ENCODE measurements around the gene FABP1.

The FABP1 gene

GRCh38 chr2:88127888-88128653 is at the start of gene FABP1:
TSS of gene FABP1 (minus strand) at chr2:88128062. CDS start at chr2:88128017, 45 bp downstream.
- no peak for DNase-seq

DNA sequence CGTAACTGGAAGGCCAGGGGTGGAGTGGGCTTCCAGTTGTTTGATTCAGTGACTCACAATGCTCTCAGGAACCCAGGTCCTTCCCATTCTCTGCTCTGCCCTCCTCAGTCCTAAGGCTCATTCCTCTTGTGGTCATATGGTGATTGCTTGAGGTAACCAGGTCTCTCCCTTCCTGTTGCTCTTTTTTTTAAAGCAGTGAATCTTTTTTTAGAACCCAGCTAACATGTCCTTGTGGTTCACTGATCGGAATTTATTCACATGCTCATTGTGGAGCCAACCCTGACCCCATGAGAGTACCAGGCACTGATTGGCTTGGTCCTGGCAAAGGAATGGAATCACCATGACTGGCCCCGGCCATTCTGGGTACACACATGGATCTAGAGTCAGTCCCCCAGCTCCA is 49.7 kb upstream of the FABP1 start:
- no peak for DNase-seq

DNA sequence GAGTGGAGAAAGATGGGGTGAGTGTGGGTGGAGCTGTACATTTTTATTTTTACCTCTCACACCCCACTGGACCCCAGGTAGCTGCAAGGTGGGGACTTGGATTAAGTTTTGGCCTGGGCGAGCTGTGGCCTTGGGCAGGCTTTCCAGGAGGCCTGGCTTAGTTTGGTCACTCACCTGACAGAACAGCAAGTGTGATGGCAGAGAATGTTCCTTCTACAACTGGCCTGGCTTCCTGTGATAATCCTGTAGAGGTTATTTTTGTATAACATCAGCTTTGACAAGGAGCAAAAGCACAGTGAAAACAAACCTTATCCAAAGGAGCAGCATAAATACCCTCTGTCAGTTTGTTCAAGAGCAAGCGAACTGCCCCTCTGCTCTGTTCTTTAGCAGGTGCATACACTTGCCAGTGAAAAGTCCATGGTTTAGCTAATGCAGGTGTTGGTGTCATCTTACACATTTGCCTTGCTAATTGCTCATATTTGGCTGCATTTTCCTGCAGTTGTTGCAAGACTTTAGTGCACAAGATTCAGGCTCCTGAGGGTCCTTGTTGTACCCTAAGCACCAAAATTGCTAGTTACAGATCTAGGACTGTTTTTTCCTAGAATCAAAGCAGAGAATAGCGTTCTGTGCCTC is 48.6 kb upstream of the FABP1 start:
- no peak for DNase-seq

- DNase-seq, result no peak
Measured at GRCh38 chr2:88172882-88173281, 45.0 kb upstream of the FABP1 start.

GRCh38 chr2:88171966-88172365 is 44.1 kb upstream of the FABP1 start:
- no peak for DNase-seq

DNA sequence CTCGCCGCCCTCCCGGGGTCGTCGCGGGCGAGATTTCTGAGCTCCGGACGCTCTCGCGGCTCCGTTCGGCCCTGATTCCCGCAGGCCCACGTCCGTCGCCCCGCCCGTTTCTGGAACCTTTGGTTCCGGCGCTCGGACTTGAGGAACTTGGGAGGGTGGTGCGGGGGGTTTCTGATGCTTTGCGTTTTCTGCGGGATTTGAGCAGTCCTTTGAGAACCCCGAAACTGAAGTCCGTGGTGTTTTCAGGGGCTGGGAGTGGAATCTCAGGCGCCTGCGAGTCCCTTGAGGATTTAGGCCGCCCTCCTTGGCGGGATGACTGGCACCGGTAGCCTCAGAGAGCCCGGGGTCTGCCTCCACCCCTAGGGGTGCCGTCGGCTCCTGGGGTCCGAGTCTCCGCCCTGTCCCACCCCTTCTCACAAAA is 42.6 kb upstream of the FABP1 start:
- DNase-seq, result no peak

DNA sequence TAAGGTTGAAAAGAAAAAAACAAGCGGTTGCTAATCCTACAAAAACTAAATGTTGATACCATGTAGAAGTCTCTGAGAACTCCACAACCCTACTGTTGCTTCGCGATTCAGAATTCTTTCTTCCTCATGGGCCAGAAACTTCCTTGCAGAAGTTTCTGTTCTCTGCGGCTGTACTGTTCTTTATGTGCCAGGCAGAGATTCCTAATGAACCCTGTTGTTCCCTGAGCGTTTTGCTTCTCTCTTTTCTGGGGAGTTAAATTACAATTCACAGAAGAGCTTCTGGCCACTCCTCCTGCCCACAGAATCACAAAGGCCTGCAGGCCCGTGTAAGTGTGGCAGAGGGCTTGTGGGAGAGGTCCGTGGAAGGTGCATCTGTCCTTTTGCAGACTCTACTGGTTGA is 40.5 kb upstream of the FABP1 start:
- no peak for DNase-seq

- no peak for DNase-seq
Measured at GRCh38 chr2:88167740-88168139, 39.9 kb upstream of the FABP1 start.

DNA sequence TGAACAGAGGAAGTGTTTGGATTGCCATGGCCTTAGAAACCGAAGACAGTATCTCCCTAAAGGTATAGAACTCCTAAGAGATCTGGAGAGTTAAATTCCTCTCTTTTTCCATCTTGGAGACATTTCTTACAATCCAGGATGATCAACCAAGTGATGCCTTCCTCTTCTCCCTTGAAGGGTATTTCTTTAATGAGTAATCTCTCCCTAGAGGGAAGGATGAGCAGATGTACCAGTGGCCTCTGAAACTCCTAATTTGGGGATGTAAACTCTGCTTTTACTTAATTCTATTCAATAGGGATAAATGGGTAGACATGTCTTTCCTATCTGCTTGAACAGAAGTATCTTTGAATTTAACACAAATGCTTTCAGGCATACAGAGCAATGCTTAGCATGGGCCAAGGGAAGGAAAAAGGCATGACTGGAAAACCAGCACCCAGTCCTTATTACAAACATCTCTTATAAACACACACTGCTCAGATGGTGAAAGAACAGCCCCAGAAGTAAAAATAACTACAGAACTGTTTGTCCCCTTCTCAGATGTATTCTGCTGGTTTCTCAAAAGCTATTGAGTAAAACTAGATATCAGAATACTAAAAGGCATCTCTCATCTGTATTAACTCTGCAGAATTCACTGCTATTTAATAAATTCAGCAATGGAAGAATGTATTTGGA is 37.6 kb upstream of the FABP1 start:
- DNase-seq, result no peak

- no peak for DNase-seq
Measured at GRCh38 chr2:88161446-88162244, 33.8 kb upstream of the FABP1 start.

DNA sequence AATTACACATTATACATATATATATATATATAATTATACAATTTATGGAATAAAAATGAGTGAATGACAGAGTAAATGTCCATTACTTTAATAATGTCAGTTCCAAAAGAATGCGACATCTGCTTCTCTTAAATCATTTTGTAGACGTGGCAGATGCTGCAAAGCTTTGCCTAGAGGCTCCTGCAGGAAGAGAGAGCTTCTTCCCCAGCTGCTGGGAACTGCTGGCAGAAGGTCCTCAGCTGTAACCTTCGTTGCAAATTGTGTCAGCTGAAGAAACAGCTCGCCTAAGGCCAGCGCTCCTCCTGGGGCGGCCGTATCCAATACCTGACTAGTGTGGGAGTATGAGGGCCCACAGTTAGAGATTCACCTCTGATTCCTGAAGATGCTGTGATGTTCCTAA is 32.7 kb upstream of the FABP1 start:
- no peak for DNase-seq

GRCh38 chr2:88159955-88160415 is 32.1 kb upstream of the FABP1 start:
- DNase-seq, result peak; percentile 43 to 54

GRCh38 chr2:88159481-88159880 is 31.6 kb upstream of the FABP1 start:
- DNase-seq, result no peak

GRCh38 chr2:88148929-88149438 is 21.1 kb upstream of the FABP1 start:
- no peak for DNase-seq

DNA sequence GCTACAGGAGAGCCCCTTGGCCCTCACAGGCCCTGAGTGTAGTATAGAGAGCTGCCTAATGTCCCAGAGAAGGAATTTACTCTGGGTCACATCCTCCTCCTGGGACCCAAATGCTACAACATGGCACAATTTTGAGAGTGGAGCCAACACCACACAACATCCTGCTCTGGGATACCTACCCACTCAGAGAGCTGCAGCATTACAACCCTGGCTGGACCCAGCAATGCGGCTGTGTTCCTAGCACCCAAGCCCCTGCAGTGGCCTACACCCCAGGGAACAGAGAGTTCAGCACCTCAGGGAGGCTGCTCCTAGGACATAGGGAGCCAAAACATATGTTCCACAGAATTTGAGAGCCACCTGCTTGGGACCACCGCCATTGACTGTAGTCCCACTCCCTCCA is 19.3 kb upstream of the FABP1 start:
- DNase-seq, result no peak

GRCh38 chr2:88146590-88146989 is 18.7 kb upstream of the FABP1 start:
- DNase-seq, result no peak

DNA sequence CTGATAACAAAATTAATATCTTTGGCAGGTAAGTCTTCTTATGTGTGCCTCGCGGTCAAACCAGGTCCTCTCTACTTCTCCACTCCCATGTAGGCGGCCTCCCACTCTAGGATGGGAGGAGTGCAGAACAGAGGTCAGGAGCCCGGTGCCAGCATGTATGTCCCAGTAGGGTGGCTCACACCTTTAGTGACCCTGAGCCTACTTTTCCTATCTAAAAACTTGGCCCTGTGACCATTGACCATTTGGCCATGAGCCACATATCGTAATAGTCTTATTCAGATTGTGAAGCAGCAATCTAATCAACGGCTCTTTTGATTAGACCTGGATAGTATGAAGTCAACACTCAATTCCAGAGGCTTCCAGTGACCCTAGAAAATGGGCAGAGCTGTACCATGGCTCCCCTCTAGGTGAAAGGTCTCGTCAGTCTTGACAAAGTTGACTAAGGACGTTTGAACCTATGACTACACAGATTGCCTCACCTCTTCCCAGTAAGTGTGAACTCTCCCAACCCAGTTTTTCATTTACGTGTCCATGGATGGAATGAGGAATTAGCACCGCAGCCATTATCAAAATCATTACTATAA is 17.1 kb upstream of the FABP1 start:
- no peak for DNase-seq

- no peak for DNase-seq
Measured at GRCh38 chr2:88144271-88144670, 16.4 kb upstream of the FABP1 start.

GRCh38 chr2:88141952-88142351 is 14.1 kb upstream of the FABP1 start:
- DNase-seq, result no peak

GRCh38 chr2:88139804-88140203 is 11.9 kb upstream of the FABP1 start:
- no peak for DNase-seq

DNA sequence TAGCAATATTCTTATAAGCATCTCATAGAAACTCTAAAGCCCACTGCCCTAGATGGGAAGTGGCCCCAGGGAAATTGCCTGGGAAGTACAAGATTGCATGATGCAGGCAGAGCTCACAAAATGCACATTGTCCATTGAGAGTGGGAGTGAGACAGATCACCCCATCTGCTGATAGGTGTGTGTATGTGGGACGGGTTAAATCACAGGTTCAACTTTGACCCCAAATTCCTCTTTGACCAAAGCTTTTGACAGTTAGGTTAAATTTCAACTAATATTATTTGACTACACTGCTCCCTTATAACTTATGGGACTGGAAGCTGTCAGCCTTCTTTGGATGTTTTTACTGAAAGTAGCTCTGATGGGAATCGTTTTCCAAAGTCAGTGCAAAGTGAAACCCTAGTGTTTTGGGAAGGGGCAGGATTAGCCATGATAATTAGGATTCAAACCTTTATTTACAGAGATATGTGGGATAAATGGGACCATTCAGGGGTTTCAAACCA is 11.4 kb upstream of the FABP1 start:
- DNase-seq, result no peak

DNA sequence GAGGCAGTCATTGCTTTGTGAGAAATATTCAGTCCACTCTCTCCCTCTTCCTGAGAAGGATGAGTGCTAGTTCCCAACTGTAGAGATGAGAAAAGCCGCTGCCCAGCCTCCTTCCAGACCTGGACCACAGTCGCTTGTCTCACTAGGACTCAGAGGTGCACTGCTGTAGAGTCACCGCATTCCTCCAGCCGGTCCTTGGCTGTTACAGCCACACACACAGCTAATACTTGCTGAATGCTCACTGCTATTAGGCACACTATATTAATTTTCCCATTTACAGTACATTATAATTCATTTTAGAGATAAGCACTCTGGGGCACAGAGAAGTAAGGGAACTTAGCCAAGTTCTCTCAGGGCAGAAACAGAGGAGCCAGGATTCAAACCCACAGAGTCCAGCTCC is 10.0 kb upstream of the FABP1 start:
- DNase-seq, result no peak
